Ishikawa (cell line): Measurements from ENCODE around the gene ANKRD55.

Source experiments
- CEBPB ChIP-seq: IDR thresholded peaks from 2 replicates; pipeline ENCODE4 v1.6.1; 2012
- CREB1 ChIP-seq: IDR thresholded peaks from 2 replicates; pipeline ENCODE4 v1.6.1; 2012; ENCODE audit warnings: low read depth
- EP300 ChIP-seq: IDR thresholded peaks from 2 replicates; pipeline ENCODE4 v1.6.1; 2012; ENCODE audit warnings: borderline replicate concordance
- FOXM1 ChIP-seq: IDR thresholded peaks from 2 replicates; pipeline ENCODE4 v1.6.1; 2012; ENCODE audit warnings: low read depth, borderline replicate concordance
- MAX ChIP-seq: IDR thresholded peaks from 2 replicates; pipeline ENCODE4 v1.6.1; 2012
- NFIC ChIP-seq: IDR thresholded peaks from 2 replicates; pipeline ENCODE4 v1.6.1; 2012
- RAD21 ChIP-seq: IDR thresholded peaks from 2 replicates; pipeline ENCODE4 v1.6.1; 2012; ENCODE audit warnings: low read depth
- REST ChIP-seq: IDR thresholded peaks from 2 replicates; pipeline ENCODE4 v1.6.1; 2012; ENCODE audit warnings: low read depth, mild to moderate bottlenecking
- TAF1 ChIP-seq: IDR thresholded peaks from 2 replicates; pipeline ENCODE4 v1.6.1; 2012; ENCODE audit warnings: low read depth, mild to moderate bottlenecking
- TCF12 ChIP-seq: IDR thresholded peaks from 2 replicates; pipeline ENCODE4 v1.6.1; 2012; ENCODE audit warnings: low read depth
- TEAD4 ChIP-seq: IDR thresholded peaks from 2 replicates; pipeline ENCODE4 v1.6.1; 2012
- USF1 ChIP-seq: IDR thresholded peaks from 2 replicates; pipeline ENCODE4 v1.6.1; 2012
- YY1 ChIP-seq: IDR thresholded peaks from 2 replicates; pipeline ENCODE4 v1.6.1; 2012; ENCODE audit warnings: low read depth
- ZBTB7A ChIP-seq: IDR thresholded peaks from 2 replicates; pipeline ENCODE4 v1.6.1; 2012; ENCODE audit warnings: low read depth

- TF ChIP-seq FOXM1, result no peak
- no peak for TF ChIP-seq TAF1
- TF ChIP-seq EP300, result no peak
- no peak for TF ChIP-seq CREB1
- TF ChIP-seq REST, result no peak
- TF ChIP-seq MAX, result no peak
- no peak for TF ChIP-seq RAD21
- TF ChIP-seq USF1, result no peak
- TF ChIP-seq TEAD4, result no peak
- TF ChIP-seq CEBPB, result no peak
- no peak for TF ChIP-seq YY1
- TF ChIP-seq NFIC, result no peak
- no peak for TF ChIP-seq ZBTB7A
- no peak for TF ChIP-seq TCF12
Measured at GRCh38 chr5:56054666-56055065, 178.5 kb downstream of the ANKRD55 start.
